HepG2 (cell line): ENCODE data around the gene CDKL5. TPM values are rescaled to one million over a fixed set of nuclear protein-coding genes. Genes with fewer than 3 reads are reported as not detected.

ENCODE experiments used
- ARNT2 ChIP-seq: sonication (generic); formaldehyde crosslinking; IDR thresholded peaks from 2 replicates; pipeline ENCODE4 v1.8.0; 2022; ENCODE audit warnings: mild to moderate bottlenecking, low read depth, missing genetic modification reagents, moderate library complexity
- ASH2L ChIP-seq: fragments of 300-600, 200-600 bp; sonication (generic); IDR thresholded peaks from 2 replicates; pipeline ENCODE4 v1.7.0; 2017; ENCODE audit warnings: low read depth, mild to moderate bottlenecking, moderate library complexity, mixed read lengths, low read length; ENCODE audit not compliant: insufficient read length
- BCL6 ChIP-seq: IDR thresholded peaks from 2 replicates; pipeline ENCODE4 v1.6.1; 2016; ENCODE audit warnings: missing genetic modification reagents, missing compliant biosample characterization
- ELF3 ChIP-seq: IDR thresholded peaks from 2 replicates; pipeline ENCODE4 v1.6.1; 2016; ENCODE audit warnings: missing genetic modification reagents, missing compliant biosample characterization
- MBNL3 ChIP-seq: fragments of 250-450 bp; sonication (Bioruptor Pico); conservative IDR thresholded peaks from 2 replicates; pipeline ENCODE4 v1.8.0; 2022; ENCODE audit warnings: mild to moderate bottlenecking, inconsistent platforms
- MTF1 ChIP-seq: sonication (generic); formaldehyde crosslinking; IDR thresholded peaks from 2 replicates; pipeline ENCODE4 v1.5.0; 2020; ENCODE audit warnings: missing genetic modification reagents
- MXI1 ChIP-seq: IDR thresholded peaks from 3 replicates; pipeline ENCODE4 v1.6.1; 2012; ENCODE audit warnings: low read depth, low read length, inconsistent platforms, borderline replicate concordance
- PAX8 ChIP-seq: sonication (generic); formaldehyde crosslinking; IDR thresholded peaks from 2 replicates; pipeline ENCODE4 v1.8.0; 2022; ENCODE audit warnings: mild to moderate bottlenecking, missing genetic modification reagents, borderline replicate concordance
- RCOR2 ChIP-seq: IDR thresholded peaks from 2 replicates; pipeline ENCODE4 v1.6.1; 2016; ENCODE audit warnings: missing biosample characterization, missing genetic modification reagents
- SOX13 ChIP-seq, 3 experiments: fragments of 450-650 bp in 1 of 3; sonication (generic) in 1 of 3; formaldehyde crosslinking in 1 of 3; IDR thresholded peaks in 2 of 3; conservative IDR thresholded peaks in 1 of 3; 2 replicates each; pipeline versions ENCODE4 v1.5.0 to v1.6.1; 2016 to 2020; ENCODE audit warnings: antibody characterized with exemption in 1 of 3, mild to moderate bottlenecking in 1 of 3, missing compliant biosample characterization in 1 of 3, missing genetic modification reagents in 1 of 3, moderate library complexity in 1 of 3
- TEAD3 ChIP-seq: optimal IDR thresholded peaks from 2 replicates; pipeline ENCODE3; 2016; ENCODE audit warnings: borderline replicate concordance
- XRCC5 ChIP-seq: fragments of 200-400 bp; formaldehyde crosslinking; optimal IDR thresholded peaks from 2 replicates; pipeline ENCODE3; 2017; ENCODE audit warnings: mild to moderate bottlenecking, low read length
- ZNF589 ChIP-seq: sonication (generic); formaldehyde crosslinking; conservative IDR thresholded peaks from 2 replicates; pipeline ENCODE4 v1.8.0; 2022; ENCODE audit warnings: mild to moderate bottlenecking, moderate library complexity, missing genetic modification reagents
- polyA plus RNA-seq, 8 experiments: library from polyadenylated mRNA; depleted of rRNA in 3 of 8; stranded (reverse) in 7 of 8; unstranded in 1 of 8; fragments of >200 nt; fragmentation: Illumina TruSeq in 4 of 8; extraction: Trizol in 4 of 8; gene quantifications; 2 replicates each; pipeline versions ENCODE4 v1.2.1 to v1.2.3, GENCODE V29; 2011 to 2016; ENCODE audit warnings: low read depth in 4 of 8, missing spikeins in 1 of 8, mixed read lengths in 1 of 8; ENCODE audit not compliant: insufficient read depth in 1 of 8
- total RNA-seq, 5 experiments: library from RNA; depleted of rRNA; stranded (reverse); fragments of >200 nt; fragmentation: Illumina TruSeq; extraction: Trizol; gene quantifications; 2 replicates each; pipeline ENCODE4 v1.2.3, GENCODE V29; 2016; ENCODE audit warnings: low read depth in 1 of 5
- TF ChIP-seq, protein P1 (sequence below): sonication (generic); formaldehyde crosslinking; IDR thresholded peaks from 2 replicates; pipeline ENCODE4 v1.9.0; 2022; ENCODE audit warnings: missing genetic modification reagents, mild to moderate bottlenecking, borderline replicate concordance
- TF ChIP-seq, protein P2 (sequence below): sonication (generic); formaldehyde crosslinking; IDR thresholded peaks from 2 replicates; pipeline ENCODE4 v1.4.0; 2020; ENCODE audit warnings: low read depth, missing genetic modification reagents
- TF ChIP-seq, protein P3 (sequence below): IDR thresholded peaks from 2 replicates; pipeline ENCODE4 v1.6.1; 2012; ENCODE audit warnings: low read length, improper control_type of control experiment
- TF ChIP-seq, protein P4 (sequence below): IDR thresholded peaks from 2 replicates; pipeline ENCODE4 v1.4.0; 2020; ENCODE audit warnings: mild to moderate bottlenecking, missing genetic modification reagents

CDKL5 gene
- total and polyA plus RNA-seq, 2 of the 13 experiments (the other 11 are each of a cell fraction or from before 2014, with no cell fraction given): 2.8 to 7.0 TPM

DNA sequence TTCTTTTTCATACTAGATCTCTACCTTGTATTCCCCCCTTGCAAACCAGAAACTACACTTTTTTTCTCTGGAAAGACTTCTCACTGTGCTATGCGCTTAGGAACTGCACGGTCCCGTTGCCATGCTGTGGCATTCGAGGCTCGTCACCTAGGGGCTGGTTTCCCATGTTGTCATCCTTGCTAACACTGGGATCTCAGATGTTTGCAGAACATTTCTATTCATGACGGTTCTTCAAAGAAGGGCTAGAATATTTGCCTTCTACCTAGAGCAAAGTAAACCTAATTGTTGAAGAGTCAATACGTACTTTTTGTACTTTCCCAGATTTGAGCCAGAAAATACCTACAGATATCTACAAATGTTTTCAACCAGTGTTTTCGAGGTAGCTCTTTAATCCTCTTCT is 205.5 kb downstream of the CDKL5 start (continued):
- TF ChIP-seq, protein P1, sequence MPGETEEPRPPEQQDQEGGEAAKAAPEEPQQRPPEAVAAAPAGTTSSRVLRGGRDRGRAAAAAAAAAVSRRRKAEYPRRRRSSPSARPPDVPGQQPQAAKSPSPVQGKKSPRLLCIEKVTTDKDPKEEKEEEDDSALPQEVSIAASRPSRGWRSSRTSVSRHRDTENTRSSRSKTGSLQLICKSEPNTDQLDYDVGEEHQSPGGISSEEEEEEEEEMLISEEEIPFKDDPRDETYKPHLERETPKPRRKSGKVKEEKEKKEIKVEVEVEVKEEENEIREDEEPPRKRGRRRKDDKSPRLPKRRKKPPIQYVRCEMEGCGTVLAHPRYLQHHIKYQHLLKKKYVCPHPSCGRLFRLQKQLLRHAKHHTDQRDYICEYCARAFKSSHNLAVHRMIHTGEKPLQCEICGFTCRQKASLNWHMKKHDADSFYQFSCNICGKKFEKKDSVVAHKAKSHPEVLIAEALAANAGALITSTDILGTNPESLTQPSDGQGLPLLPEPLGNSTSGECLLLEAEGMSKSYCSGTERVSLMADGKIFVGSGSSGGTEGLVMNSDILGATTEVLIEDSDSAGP (CRISPR knock-in tag): no peak
- TF ChIP-seq, protein P2, sequence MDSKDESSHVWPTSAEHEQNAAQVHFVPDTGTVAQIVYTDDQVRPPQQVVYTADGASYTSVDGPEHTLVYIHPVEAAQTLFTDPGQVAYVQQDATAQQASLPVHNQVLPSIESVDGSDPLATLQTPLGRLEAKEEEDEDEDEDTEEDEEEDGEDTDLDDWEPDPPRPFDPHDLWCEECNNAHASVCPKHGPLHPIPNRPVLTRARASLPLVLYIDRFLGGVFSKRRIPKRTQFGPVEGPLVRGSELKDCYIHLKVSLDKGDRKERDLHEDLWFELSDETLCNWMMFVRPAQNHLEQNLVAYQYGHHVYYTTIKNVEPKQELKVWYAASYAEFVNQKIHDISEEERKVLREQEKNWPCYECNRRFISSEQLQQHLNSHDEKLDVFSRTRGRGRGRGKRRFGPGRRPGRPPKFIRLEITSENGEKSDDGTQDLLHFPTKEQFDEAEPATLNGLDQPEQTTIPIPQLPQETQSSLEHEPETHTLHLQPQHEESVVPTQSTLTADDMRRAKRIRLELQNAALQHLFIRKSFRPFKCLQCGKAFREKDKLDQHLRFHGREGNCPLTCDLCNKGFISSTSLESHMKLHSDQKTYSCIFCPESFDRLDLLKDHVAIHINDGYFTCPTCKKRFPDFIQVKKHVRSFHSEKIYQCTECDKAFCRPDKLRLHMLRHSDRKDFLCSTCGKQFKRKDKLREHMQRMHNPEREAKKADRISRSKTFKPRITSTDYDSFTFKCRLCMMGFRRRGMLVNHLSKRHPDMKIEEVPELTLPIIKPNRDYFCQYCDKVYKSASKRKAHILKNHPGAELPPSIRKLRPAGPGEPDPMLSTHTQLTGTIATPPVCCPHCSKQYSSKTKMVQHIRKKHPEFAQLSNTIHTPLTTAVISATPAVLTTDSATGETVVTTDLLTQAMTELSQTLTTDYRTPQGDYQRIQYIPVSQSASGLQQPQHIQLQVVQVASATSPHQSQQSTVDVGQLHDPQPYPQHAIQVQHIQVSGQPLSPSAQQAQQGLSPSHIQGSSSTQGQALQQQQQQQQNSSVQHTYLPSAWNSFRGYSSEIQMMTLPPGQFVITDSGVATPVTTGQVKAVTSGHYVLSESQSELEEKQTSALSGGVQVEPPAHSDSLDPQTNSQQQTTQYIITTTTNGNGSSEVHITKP (CRISPR knock-in tag): no peak
- TF ChIP-seq MXI1: no peak
- no peak for TF ChIP-seq PAX8 (CRISPR knock-in tag)
- TF ChIP-seq SOX13 (IDR thresholded peaks at IDR 0.05): no peak
- TF ChIP-seq SOX13 (CRISPR knock-in tag; conservative IDR thresholded peaks at IDR 0.05 in 1 of 2, IDR thresholded peaks at IDR 0.05 in 1 of 2): peak in 1 of 2 experiments; percentile 76; a peak in 1 of 4 replicates
- TF ChIP-seq ARNT2 (CRISPR knock-in tag): no peak
- no peak for TF ChIP-seq RCOR2 (CRISPR knock-in tag)
- no peak for TF ChIP-seq TEAD3 (CRISPR knock-in tag)
- TF ChIP-seq, protein P3, sequence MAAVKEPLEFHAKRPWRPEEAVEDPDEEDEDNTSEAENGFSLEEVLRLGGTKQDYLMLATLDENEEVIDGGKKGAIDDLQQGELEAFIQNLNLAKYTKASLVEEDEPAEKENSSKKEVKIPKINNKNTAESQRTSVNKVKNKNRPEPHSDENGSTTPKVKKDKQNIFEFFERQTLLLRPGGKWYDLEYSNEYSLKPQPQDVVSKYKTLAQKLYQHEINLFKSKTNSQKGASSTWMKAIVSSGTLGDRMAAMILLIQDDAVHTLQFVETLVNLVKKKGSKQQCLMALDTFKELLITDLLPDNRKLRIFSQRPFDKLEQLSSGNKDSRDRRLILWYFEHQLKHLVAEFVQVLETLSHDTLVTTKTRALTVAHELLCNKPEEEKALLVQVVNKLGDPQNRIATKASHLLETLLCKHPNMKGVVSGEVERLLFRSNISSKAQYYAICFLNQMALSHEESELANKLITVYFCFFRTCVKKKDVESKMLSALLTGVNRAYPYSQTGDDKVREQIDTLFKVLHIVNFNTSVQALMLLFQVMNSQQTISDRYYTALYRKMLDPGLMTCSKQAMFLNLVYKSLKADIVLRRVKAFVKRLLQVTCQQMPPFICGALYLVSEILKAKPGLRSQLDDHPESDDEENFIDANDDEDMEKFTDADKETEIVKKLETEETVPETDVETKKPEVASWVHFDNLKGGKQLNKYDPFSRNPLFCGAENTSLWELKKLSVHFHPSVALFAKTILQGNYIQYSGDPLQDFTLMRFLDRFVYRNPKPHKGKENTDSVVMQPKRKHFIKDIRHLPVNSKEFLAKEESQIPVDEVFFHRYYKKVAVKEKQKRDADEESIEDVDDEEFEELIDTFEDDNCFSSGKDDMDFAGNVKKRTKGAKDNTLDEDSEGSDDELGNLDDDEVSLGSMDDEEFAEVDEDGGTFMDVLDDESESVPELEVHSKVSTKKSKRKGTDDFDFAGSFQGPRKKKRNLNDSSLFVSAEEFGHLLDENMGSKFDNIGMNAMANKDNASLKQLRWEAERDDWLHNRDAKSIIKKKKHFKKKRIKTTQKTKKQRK: no peak
- TF ChIP-seq MTF1 (CRISPR knock-in tag): no peak
- TF ChIP-seq XRCC5: no peak
- no peak for TF ChIP-seq ELF3 (CRISPR knock-in tag)
- TF ChIP-seq, protein P4, sequence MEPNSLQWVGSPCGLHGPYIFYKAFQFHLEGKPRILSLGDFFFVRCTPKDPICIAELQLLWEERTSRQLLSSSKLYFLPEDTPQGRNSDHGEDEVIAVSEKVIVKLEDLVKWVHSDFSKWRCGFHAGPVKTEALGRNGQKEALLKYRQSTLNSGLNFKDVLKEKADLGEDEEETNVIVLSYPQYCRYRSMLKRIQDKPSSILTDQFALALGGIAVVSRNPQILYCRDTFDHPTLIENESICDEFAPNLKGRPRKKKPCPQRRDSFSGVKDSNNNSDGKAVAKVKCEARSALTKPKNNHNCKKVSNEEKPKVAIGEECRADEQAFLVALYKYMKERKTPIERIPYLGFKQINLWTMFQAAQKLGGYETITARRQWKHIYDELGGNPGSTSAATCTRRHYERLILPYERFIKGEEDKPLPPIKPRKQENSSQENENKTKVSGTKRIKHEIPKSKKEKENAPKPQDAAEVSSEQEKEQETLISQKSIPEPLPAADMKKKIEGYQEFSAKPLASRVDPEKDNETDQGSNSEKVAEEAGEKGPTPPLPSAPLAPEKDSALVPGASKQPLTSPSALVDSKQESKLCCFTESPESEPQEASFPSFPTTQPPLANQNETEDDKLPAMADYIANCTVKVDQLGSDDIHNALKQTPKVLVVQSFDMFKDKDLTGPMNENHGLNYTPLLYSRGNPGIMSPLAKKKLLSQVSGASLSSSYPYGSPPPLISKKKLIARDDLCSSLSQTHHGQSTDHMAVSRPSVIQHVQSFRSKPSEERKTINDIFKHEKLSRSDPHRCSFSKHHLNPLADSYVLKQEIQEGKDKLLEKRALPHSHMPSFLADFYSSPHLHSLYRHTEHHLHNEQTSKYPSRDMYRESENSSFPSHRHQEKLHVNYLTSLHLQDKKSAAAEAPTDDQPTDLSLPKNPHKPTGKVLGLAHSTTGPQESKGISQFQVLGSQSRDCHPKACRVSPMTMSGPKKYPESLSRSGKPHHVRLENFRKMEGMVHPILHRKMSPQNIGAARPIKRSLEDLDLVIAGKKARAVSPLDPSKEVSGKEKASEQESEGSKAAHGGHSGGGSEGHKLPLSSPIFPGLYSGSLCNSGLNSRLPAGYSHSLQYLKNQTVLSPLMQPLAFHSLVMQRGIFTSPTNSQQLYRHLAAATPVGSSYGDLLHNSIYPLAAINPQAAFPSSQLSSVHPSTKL (CRISPR knock-in tag): peak; percentile 70
- no peak for TF ChIP-seq ZNF589 (CRISPR knock-in tag)
- TF ChIP-seq ASH2L: peak; percentile 45
- TF ChIP-seq BCL6: peak; percentile 72; the same call in 1 of the 2 replicates
- TF ChIP-seq MBNL3 (CRISPR knock-in tag): no peak
